HEK293T (cell line): ENCODE measurements around the gene TMEM131.

Experiments used
- CTCF ChIA-PET: fragments of 350-600 bp; formaldehyde crosslinking; extraction: SDS; loops from one replicate; lab custom pipeline; 2021; ENCODE audit warnings: antibody characterized with exemption, inconsistent platforms; lab: Yijun Ruan, JAX
- POLR2A ChIA-PET: fragments of 350-600 bp; formaldehyde crosslinking; extraction: SDS; loops from one replicate; lab custom pipeline; 2020; ENCODE audit warnings: antibody characterized with exemption, inconsistent platforms; lab: Yijun Ruan, JAX
- DNase-seq: peaks from one replicate; pipeline ENCODE4 v3.0.0; 2012; ENCODE audit warnings: mixed read lengths; ENCODE audit errors: extremely low spot score
- ARNT ChIP-seq: fragments of 450-650 bp; IDR thresholded peaks from 2 replicates; pipeline ENCODE4 v1.6.1; 2017; ENCODE audit warnings: mild to moderate bottlenecking
- BHLHE40 ChIP-seq: fragments of 450-650 bp; IDR thresholded peaks from 2 replicates; pipeline ENCODE4 v1.6.1; 2016; ENCODE audit warnings: mild to moderate bottlenecking, moderate library complexity, borderline replicate concordance
- CTBP1 ChIP-seq: fragments of 450-650 bp; IDR thresholded peaks from 2 replicates; pipeline ENCODE4 v1.6.1; 2016; ENCODE audit warnings: borderline replicate concordance
- ELF4 ChIP-seq: fragments of 450-650 bp; IDR thresholded peaks from 2 replicates; pipeline ENCODE4 v1.6.1; 2017; ENCODE audit warnings: antibody characterized with exemption
- FOXA1 ChIP-seq: fragments of 450-650 bp; IDR thresholded peaks from 2 replicates; pipeline ENCODE4 v1.6.1; 2016; ENCODE audit warnings: mild to moderate bottlenecking
- FOXK2 ChIP-seq: fragments of 450-650 bp; IDR thresholded peaks from 2 replicates; pipeline ENCODE4 v1.6.1; 2016; ENCODE audit warnings: mild to moderate bottlenecking
- FOXM1 ChIP-seq: fragments of 450-650 bp; IDR thresholded peaks from 2 replicates; pipeline ENCODE4 v1.6.1; 2017; ENCODE audit warnings: mild to moderate bottlenecking, borderline replicate concordance
- HDGF ChIP-seq: fragments of 450-650 bp; IDR thresholded peaks from 2 replicates; pipeline ENCODE4 v1.6.1; 2017; ENCODE audit warnings: antibody characterized with exemption, borderline replicate concordance
- L3MBTL2 ChIP-seq: fragments of 450-650 bp; conservative IDR thresholded peaks from 2 replicates; pipeline ENCODE4 v1.6.1; 2016; ENCODE audit warnings: mild to moderate bottlenecking
- LEF1 ChIP-seq: fragments of 450-650 bp; IDR thresholded peaks from 2 replicates; pipeline ENCODE4 v1.6.1; 2017; ENCODE audit warnings: mild to moderate bottlenecking, borderline replicate concordance
- NFRKB ChIP-seq: fragments of 450-650 bp; IDR thresholded peaks from 2 replicates; pipeline ENCODE4 v1.6.1; 2016; ENCODE audit warnings: mild to moderate bottlenecking, moderate library complexity
- PKNOX1 ChIP-seq: fragments of 450-650 bp; IDR thresholded peaks from 2 replicates; pipeline ENCODE4 v1.6.1; 2016
- SP1 ChIP-seq: fragments of 450-650 bp; IDR thresholded peaks from 2 replicates; pipeline ENCODE4 v1.6.1; 2017
- SUZ12 ChIP-seq: fragments of 450-650 bp; IDR thresholded peaks from 2 replicates; pipeline ENCODE4 v1.6.1; 2016; ENCODE audit warnings: mild to moderate bottlenecking
- TARDBP ChIP-seq: fragments of 450-650 bp; IDR thresholded peaks from 2 replicates; pipeline ENCODE4 v1.6.1; 2016
- ZNF384 ChIP-seq: fragments of 450-650 bp; IDR thresholded peaks from 2 replicates; pipeline ENCODE4 v1.6.1; 2016

Gene TMEM131

GRCh38 chr2:97974471-97974870 lies 21.3 kb downstream of the TMEM131 start:
- ChIA-PET POLR2A (no interaction called here), CTCF (no interaction called here)
- TF ChIP-seq SUZ12 (no peak), ELF4 (no peak), TARDBP (no peak), BHLHE40 (no peak), FOXM1 (no peak), PKNOX1 (no peak)
- DNase-seq = no peak

GRCh38 chr2:97970293-97971060 lies 25.3 kb downstream of the TMEM131 start:
- DNase-seq = no peak
- ChIA-PET POLR2A (no interaction called here), CTCF (no interaction called here)
- TF ChIP-seq LEF1 (no peak), FOXK2 (no peak)

- POLR2A ChIA-PET = no interaction called here
- CTCF ChIA-PET = no interaction called here
- TF ChIP-seq TARDBP = no peak
- TF ChIP-seq NFRKB = no peak
- no peak for TF ChIP-seq ZNF384
- TF ChIP-seq PKNOX1 = no peak
- no peak for TF ChIP-seq ELF4
- no peak for TF ChIP-seq SP1
- no peak for TF ChIP-seq HDGF
- no peak for TF ChIP-seq L3MBTL2
- no peak for TF ChIP-seq FOXA1
- no peak for TF ChIP-seq CTBP1
- TF ChIP-seq LEF1 = no peak
- TF ChIP-seq ARNT = no peak
- no peak for TF ChIP-seq SUZ12
- TF ChIP-seq FOXK2 = no peak
- no peak for TF ChIP-seq FOXM1
- no peak for TF ChIP-seq BHLHE40
- no peak for DNase-seq
These were observed 26.4 kb downstream of the TMEM131 start for GRCh38 chr2:97969081-97970067.

GRCh38 chr2:97967931-97968627 lies 27.7 kb downstream of the TMEM131 start:
- ChIA-PET POLR2A (no interaction called here), CTCF (interaction anchor here (0.7 kb wide), 2 partner anchors 16 to 310 kb away, joined by 3 to 4 read pairs; no protein-coding TSS in a partner anchor)
- no peak for TF ChIP-seq ELF4
- no peak for DNase-seq

GRCh38 chr2:97967216-97967592 lies 28.5 kb downstream of the TMEM131 start:
- POLR2A ChIA-PET = no interaction called here
- TF ChIP-seq NFRKB (no peak), TARDBP (no peak), HDGF (no peak), FOXK2 (no peak), PKNOX1 (no peak), ARNT (no peak), FOXA1 (no peak), BHLHE40 (no peak), SUZ12 (no peak), ZNF384 (no peak), LEF1 (no peak), FOXM1 (no peak), CTBP1 (no peak), SP1 (no peak)
- CTCF ChIA-PET = interaction anchor here (0.7 kb wide), 2 partner anchors 17 to 311 kb away, joined by 3 to 4 read pairs; no protein-coding TSS in a partner anchor
- no peak for DNase-seq
